ENCODE data around the gene EPS8L2. TPM values are rescaled to one million over a fixed set of nuclear protein-coding genes. Genes with fewer than 3 reads are reported as not detected.

EPS8L2 gene
- total RNA-seq, 1 donor from 2014 or later = 1.0 TPM

DNA sequence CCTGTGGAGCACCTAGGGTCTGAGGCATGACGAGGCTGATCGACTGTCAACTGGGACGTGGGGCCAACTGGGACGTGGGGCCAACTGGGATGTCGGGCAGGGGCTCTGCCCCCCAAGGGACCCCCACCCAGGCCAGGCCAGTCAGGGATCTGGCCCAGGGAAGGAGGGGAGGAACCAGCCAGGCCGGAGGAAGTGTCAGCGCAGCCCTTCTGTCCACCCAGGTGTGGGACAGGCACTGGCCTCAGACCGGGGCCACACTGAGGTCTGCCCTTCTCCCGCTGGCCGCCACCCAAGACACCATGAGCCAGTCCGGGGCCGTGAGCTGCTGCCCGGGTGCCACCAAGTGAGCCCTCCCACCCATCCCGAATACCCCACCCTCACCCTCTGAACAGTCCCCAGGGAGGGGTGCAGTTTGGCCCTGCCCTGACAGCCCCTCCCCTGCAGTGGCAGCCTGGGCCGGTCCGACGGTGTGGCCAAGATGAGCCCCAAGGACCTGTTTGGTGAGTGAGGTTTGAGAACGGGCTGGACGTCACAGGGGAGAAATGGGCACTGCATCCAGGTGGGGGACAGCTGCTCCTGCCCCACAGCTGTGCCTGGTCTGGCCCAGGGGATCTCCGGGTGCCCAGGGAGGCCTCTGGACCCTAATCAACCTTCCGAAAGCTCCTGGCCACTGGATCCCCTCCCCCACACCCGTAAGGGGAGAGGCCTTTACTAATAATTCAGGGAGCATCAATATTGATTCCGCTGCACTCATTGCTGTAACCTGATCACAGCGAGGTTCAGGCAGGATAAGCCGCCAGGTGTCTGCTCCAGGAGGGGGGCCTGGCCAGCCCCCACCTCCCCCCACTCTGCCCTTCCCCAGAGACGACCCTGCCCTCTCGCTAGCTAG, 3.3 kb downstream of the EPS8L2 start:
- H3K9me3 ChIP-seq (ENCODE audit: control insufficient read depth in 3 of 3, low read length in 3 of 3) = no peaks in the 10 kb centered on the region
- peaks cover 0 to 4% (median 0%) of the 10 kb centered on the region in 3 donors for H3K36me3 ChIP-seq (ENCODE audit: control insufficient read depth in 3 of 3, insufficient read depth in 3 of 3, low read length in 3 of 3)
- H3K27ac ChIP-seq (ENCODE audit: low read depth, low read length) = no peak overlapping the region
- no peak overlapping the region for H3K9ac ChIP-seq (ENCODE audit: low read depth in 1 of 3, low read length in 3 of 3)
- H3K4me1 ChIP-seq (ENCODE audit: control insufficient read depth in 3 of 3, insufficient read depth in 3 of 3, low read length in 3 of 3) = peaks cover 6 to 26% (median 14%) of the 10 kb centered on the region in 3 donors
- peaks cover 23 to 45% (median 27%) of the 10 kb centered on the region in 3 donors for H3K27me3 ChIP-seq (ENCODE audit: control insufficient read depth in 3 of 3, insufficient read depth in 3 of 3, low read length in 3 of 3)
- H3K4me3 ChIP-seq (ENCODE audit: low read length in 3 of 3) = no peak overlapping the region

DNA sequence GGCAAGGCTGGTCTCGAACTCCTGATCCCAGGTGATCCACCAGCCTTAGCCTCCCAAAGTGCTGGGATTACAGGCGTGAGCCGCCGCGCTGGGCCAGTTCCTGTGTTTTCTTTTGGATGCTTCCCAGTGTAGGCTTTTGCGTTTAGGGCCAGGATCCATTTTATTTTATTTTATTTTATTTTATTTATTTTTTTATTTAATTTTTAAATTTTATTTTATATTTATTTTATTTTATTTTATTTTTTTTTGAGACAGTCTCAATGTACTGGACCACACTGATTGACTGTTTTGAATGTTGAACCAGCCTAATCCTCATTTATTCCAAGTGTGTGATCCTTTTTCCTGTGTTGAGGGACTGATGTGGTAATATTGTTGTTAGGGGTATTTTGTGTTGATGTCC, 8.4 kb downstream of the EPS8L2 start:
- Histone ChIP-seq H3K27me3 (ENCODE audit: control insufficient read depth in 3 of 3, insufficient read depth in 3 of 3, low read length in 3 of 3) (peaks cover 9 to 26% (median 14%) of the 10 kb centered on the region in 3 donors), H3K9ac (ENCODE audit: low read depth in 1 of 3, low read length in 3 of 3) (no peak overlapping the region), H3K4me3 (ENCODE audit: low read length in 3 of 3) (no peak overlapping the region), H3K9me3 (ENCODE audit: control insufficient read depth in 3 of 3, low read length in 3 of 3) (no peaks in the 10 kb centered on the region), H3K36me3 (ENCODE audit: control insufficient read depth in 3 of 3, insufficient read depth in 3 of 3, low read length in 3 of 3) (no peaks in the 10 kb centered on the region), H3K4me1 (ENCODE audit: control insufficient read depth in 3 of 3, insufficient read depth in 3 of 3, low read length in 3 of 3) (peaks cover 0 to 2% (median 0%) of the 10 kb centered on the region in 3 donors), H3K27ac (ENCODE audit: low read depth, low read length) (no peak overlapping the region)

DNA sequence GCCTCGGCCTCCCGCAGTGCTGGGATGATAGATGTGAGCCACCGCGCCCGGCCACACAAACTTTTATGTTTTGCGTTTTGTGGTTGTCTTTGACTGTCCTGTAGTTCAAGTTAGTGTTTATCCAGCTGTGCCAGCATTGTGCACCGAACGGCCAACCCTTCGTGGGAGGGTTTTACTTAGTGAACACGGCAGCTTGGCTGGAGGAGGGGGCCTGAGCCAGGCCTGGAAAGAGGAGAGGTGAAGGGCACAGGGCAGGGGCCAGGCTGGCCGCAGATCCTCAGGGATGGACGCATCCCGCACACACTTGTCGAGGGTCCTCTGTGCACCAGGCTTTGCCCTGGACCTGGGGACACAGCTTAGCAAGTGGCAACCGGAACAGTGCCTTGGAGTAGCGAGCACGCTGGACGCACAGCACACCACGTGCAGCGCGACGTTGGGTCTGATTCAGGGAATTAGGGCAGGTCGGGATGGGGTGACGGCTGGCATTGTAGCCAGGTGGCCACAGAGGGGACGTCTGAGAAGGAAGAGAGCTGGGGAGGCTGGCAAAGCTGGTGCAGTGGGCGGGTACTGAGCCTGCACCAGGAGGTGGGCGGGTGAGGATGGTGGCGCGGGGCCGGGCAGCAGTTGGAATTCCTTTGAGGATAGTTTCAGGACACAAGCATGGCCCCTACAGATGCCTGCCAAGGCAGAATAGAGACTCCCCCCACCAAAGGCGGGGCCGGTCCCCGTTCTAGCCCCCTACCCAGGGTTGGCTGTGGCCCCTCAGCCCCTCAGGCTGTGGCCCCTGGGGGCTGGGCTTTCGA, 13.4 kb downstream of the EPS8L2 start:
- H3K9me3 ChIP-seq (ENCODE audit: control insufficient read depth in 3 of 3, low read length in 3 of 3) = no peaks in the 10 kb centered on the region
- H3K27ac ChIP-seq (ENCODE audit: low read depth, low read length) = no peak overlapping the region
- no peak overlapping the region for H3K4me3 ChIP-seq (ENCODE audit: low read length in 3 of 3)
- peaks cover 31 to 55% (median 31%) of the 10 kb centered on the region in 3 donors for H3K27me3 ChIP-seq (ENCODE audit: control insufficient read depth in 3 of 3, insufficient read depth in 3 of 3, low read length in 3 of 3)
- peaks cover 0 to 10% (median 6%) of the 10 kb centered on the region in 3 donors for H3K4me1 ChIP-seq (ENCODE audit: control insufficient read depth in 3 of 3, insufficient read depth in 3 of 3, low read length in 3 of 3)
- no peak overlapping the region for H3K9ac ChIP-seq (ENCODE audit: low read depth in 1 of 3, low read length in 3 of 3)
- H3K36me3 ChIP-seq (ENCODE audit: control insufficient read depth in 3 of 3, insufficient read depth in 3 of 3, low read length in 3 of 3) = no peaks in the 10 kb centered on the region

DNA sequence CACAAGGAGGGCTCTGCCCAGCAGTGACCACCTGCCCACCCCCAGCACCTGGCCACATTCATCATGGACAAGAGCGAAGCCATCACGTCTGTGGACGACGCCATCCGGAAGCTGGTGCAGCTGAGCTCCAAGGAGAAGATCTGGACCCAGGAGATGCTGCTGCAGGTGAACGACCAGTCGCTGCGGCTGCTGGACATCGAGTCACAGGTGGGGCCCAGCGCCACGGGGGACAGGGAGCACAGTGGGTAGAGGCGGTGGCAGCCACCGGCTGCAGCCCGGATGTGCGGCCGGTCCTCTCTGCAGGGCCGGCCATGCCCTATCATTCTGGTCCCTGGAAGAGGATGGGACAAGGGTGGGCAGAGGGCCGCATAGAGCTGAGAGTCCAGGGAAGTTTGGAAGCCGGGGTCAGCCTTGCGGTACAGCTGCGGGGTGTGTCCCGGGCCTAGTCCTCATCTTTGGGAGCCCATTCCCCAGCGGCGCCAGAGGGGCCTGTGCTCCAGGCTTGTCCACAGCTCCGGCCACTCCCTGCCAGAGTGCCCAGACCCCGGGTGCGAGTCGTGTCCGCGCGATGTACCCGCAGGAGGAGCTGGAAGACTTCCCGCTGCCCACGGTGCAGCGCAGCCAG, 14.1 kb downstream of the EPS8L2 start:
- Histone ChIP-seq H3K36me3 (ENCODE audit: control insufficient read depth in 3 of 3, insufficient read depth in 3 of 3, low read length in 3 of 3) (no peaks in the 10 kb centered on the region), H3K27me3 (ENCODE audit: control insufficient read depth in 3 of 3, insufficient read depth in 3 of 3, low read length in 3 of 3) (peaks cover 32 to 62% (median 36%) of the 10 kb centered on the region in 3 donors), H3K9ac (ENCODE audit: low read depth in 1 of 3, low read length in 3 of 3) (no peak overlapping the region), H3K9me3 (ENCODE audit: control insufficient read depth in 3 of 3, low read length in 3 of 3) (no peaks in the 10 kb centered on the region), H3K27ac (ENCODE audit: low read depth, low read length) (no peak overlapping the region), H3K4me1 (ENCODE audit: control insufficient read depth in 3 of 3, insufficient read depth in 3 of 3, low read length in 3 of 3) (peaks cover 0 to 10% (median 6%) of the 10 kb centered on the region in 3 donors), H3K4me3 (ENCODE audit: low read length in 3 of 3) (no peak overlapping the region)

DNA sequence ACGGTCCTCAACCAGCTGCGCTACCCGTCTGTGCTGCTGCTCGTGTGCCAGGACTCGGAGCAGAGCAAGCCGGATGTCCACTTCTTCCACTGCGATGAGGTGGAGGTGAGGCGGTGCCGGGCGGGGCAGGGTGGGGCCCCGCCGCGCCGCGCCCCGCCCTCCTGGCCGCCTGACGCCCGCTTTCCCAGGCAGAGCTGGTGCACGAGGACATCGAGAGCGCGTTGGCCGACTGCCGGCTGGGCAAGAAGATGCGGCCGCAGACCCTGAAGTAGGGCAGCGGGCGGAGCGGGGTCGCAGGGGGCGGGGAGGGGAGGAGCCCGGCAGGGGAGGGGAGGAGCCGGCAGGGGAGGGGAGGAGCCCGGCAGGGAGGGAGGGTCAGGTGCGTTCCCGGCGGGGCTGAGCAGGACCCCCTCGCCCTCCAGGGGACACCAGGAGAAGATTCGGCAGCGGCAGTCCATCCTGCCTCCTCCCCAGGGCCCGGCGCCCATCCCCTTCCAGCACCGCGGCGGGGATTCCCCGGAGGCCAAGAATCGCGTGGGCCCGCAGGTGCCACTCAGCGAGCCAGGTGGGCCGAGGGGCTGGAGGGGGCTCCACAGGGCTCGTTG, 14.7 kb downstream of the EPS8L2 start:
- H3K27me3 ChIP-seq (ENCODE audit: control insufficient read depth in 3 of 3, insufficient read depth in 3 of 3, low read length in 3 of 3) = peaks cover 32 to 69% (median 42%) of the 10 kb centered on the region in 3 donors

DNA sequence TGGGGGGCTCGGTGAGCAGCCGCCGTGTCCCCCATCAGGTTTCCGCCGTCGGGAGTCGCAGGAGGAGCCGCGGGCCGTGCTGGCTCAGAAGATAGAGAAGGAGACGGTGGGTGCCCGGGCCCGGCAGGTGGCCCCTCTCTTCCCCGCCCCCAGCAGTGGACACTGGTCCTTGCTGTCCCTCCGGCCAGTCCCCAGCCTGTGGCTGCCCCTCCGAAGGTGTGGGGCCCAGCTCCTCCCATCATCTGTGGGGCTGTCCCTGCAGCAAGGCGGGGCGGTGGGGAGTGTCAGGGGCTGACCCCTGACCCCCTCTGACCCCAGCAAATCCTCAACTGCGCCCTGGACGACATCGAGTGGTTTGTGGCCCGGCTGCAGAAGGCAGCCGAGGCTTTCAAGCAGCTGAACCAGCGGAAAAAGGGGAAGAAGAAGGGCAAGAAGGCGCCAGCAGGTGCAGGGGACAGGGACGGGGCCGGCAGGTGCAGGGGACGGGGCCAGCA, 15.3 kb downstream of the EPS8L2 start:
- Histone ChIP-seq H3K4me3 (ENCODE audit: low read length in 3 of 3) (no peak overlapping the region), H3K4me1 (ENCODE audit: control insufficient read depth in 3 of 3, insufficient read depth in 3 of 3, low read length in 3 of 3) (peaks cover 0 to 10% (median 6%) of the 10 kb centered on the region in 3 donors), H3K27me3 (ENCODE audit: control insufficient read depth in 3 of 3, insufficient read depth in 3 of 3, low read length in 3 of 3) (peaks cover 32 to 70% (median 42%) of the 10 kb centered on the region in 3 donors), H3K9ac (ENCODE audit: low read depth in 1 of 3, low read length in 3 of 3) (no peak overlapping the region), H3K27ac (ENCODE audit: low read depth, low read length) (no peak overlapping the region), H3K36me3 (ENCODE audit: control insufficient read depth in 3 of 3, insufficient read depth in 3 of 3, low read length in 3 of 3) (no peaks in the 10 kb centered on the region), H3K9me3 (ENCODE audit: control insufficient read depth in 3 of 3, low read length in 3 of 3) (no peaks in the 10 kb centered on the region)

More for the DNA sequence above, 14.7 kb downstream of the EPS8L2 start:
- Histone ChIP-seq H3K9ac (ENCODE audit: low read depth in 1 of 3, low read length in 3 of 3) (no peak overlapping the region), H3K4me1 (ENCODE audit: control insufficient read depth in 3 of 3, insufficient read depth in 3 of 3, low read length in 3 of 3) (peaks cover 0 to 10% (median 6%) of the 10 kb centered on the region in 3 donors), H3K36me3 (ENCODE audit: control insufficient read depth in 3 of 3, insufficient read depth in 3 of 3, low read length in 3 of 3) (no peaks in the 10 kb centered on the region), H3K9me3 (ENCODE audit: control insufficient read depth in 3 of 3, low read length in 3 of 3) (no peaks in the 10 kb centered on the region), H3K4me3 (ENCODE audit: low read length in 3 of 3) (no peak overlapping the region), H3K27ac (ENCODE audit: low read depth, low read length) (no peak overlapping the region)

DNA sequence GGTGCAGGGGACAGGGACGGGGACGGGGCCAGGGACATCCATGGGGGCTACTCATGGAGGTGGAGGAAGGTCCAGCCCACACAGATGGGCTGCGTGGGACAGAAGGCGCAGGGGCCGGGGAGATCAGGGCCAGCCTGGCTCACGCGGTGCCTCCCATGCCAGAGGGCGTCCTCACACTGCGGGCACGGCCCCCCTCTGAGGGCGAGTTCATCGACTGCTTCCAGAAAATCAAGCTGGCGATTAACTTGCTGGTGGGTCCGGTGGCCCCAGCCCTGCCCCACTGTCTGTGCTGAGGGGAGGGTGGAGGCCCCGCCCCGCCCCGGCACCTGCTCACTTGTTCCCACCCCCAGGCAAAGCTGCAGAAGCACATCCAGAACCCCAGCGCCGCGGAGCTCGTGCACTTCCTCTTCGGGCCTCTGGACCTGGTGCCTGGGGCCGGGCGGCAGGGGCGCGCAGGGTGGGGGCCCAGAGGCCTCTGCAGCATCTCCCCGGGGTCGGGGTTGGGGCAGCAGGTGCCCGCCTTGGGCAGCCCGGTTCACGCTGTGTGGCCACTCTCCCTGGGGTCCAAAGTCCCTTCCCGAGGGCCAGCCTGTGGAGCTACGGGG, 15.8 kb downstream of the EPS8L2 start:
- Histone ChIP-seq H3K9me3 (ENCODE audit: control insufficient read depth in 3 of 3, low read length in 3 of 3) (no peaks in the 10 kb centered on the region), H3K4me3 (ENCODE audit: low read length in 3 of 3) (no peak overlapping the region), H3K36me3 (ENCODE audit: control insufficient read depth in 3 of 3, insufficient read depth in 3 of 3, low read length in 3 of 3) (no peaks in the 10 kb centered on the region), H3K9ac (ENCODE audit: low read depth in 1 of 3, low read length in 3 of 3) (no peak overlapping the region), H3K4me1 (ENCODE audit: control insufficient read depth in 3 of 3, insufficient read depth in 3 of 3, low read length in 3 of 3) (peaks cover 0 to 10% (median 6%) of the 10 kb centered on the region in 3 donors), H3K27me3 (ENCODE audit: control insufficient read depth in 3 of 3, insufficient read depth in 3 of 3, low read length in 3 of 3) (peaks cover 32 to 71% (median 45%) of the 10 kb centered on the region in 3 donors), H3K27ac (ENCODE audit: low read depth, low read length) (no peak overlapping the region)

DNA sequence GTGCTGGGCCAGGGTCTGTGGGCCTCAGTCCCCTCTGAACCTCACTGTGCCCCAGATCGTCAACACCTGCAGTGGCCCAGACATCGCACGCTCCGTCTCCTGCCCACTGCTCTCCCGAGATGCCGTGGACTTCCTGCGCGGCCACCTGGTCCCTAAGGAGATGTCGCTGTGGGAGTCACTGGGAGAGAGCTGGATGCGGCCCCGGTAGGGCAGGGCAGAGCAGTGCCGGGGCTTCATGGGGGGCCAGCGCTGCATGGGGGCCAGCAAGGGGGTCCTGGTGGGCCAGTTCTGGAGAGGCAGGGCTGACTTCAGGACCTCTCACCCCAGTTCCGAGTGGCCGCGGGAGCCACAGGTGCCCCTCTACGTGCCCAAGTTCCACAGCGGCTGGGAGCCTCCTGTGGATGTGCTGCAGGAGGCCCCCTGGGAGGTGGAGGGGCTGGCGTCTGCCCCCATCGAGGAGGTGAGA, 16.3 kb downstream of the EPS8L2 start:
- H3K4me1 ChIP-seq (ENCODE audit: control insufficient read depth in 3 of 3, insufficient read depth in 3 of 3, low read length in 3 of 3) = peaks cover 0 to 12% (median 6%) of the 10 kb centered on the region in 3 donors
- H3K36me3 ChIP-seq (ENCODE audit: control insufficient read depth in 3 of 3, insufficient read depth in 3 of 3, low read length in 3 of 3) = no peaks in the 10 kb centered on the region
- H3K27ac ChIP-seq (ENCODE audit: low read depth, low read length) = no peak overlapping the region
- H3K9ac ChIP-seq (ENCODE audit: low read depth in 1 of 3, low read length in 3 of 3) = no peak overlapping the region
- H3K4me3 ChIP-seq (ENCODE audit: low read length in 3 of 3) = no peak overlapping the region
- no peaks in the 10 kb centered on the region for H3K9me3 ChIP-seq (ENCODE audit: control insufficient read depth in 3 of 3, low read length in 3 of 3)
- H3K27me3 ChIP-seq (ENCODE audit: control insufficient read depth in 3 of 3, insufficient read depth in 3 of 3, low read length in 3 of 3) = peaks cover 32 to 73% (median 49%) of the 10 kb centered on the region in 3 donors

Measured in skeletal muscle tissue (tissue), 4 donors.